Central memory CD8-positive, alpha-beta T cell (primary cell): ENCODE data around the gene CTNNA3.

ENCODE experiments used
- ATAC-seq: fragments of 150-1000 bp; cut with Tn5 transposase; replicated peaks from 2 replicates; pipeline ENCODE4 v1.10.0; 2022; ENCODE audit warnings: mild to moderate bottlenecking, moderate FRiP score, moderate number of reproducible peaks; ENCODE audit not compliant: poor library complexity, severe bottlenecking; ENCODE audit errors: extremely low read depth
- DNase-seq, 2 donors: peaks; one replicate each; pipeline ENCODE4 v3.0.0; 2021; ENCODE audit warnings: low spot score in 2 of 2
- H3K27ac Mint-ChIP-seq: one replicate; pipeline ENCODE4 v1.8.0; 2022; ENCODE audit warnings: low read depth, mild to moderate bottlenecking, moderate library complexity, mixed read lengths
- H3K27me3 Mint-ChIP-seq: one replicate; pipeline ENCODE4 v1.8.0; 2022; ENCODE audit warnings: mixed read lengths
- H3K36me3 Mint-ChIP-seq: one replicate; pipeline ENCODE4 v1.8.0; 2022; ENCODE audit warnings: mild to moderate bottlenecking, moderate library complexity, mixed read lengths; ENCODE audit not compliant: insufficient read depth
- H3K4me1 Mint-ChIP-seq: one replicate; pipeline ENCODE4 v1.8.0; 2022; ENCODE audit warnings: mixed read lengths
- H3K4me3 Mint-ChIP-seq: one replicate; pipeline ENCODE4 v1.8.0; 2022; ENCODE audit warnings: mild to moderate bottlenecking, moderate library complexity, mixed read lengths
- H3K9me3 Mint-ChIP-seq: one replicate; pipeline ENCODE4 v1.8.0; 2022; ENCODE audit warnings: mixed read lengths

Gene CTNNA3

GRCh38 chr10:66214721-66215404 is 1481.1 kb downstream of the CTNNA3 start:
- H3K36me3 Mint-ChIP-seq, result no peaks in the 10 kb centered on the region
- ATAC-seq (no peak), DNase-seq (no peak)
- H3K27me3 Mint-ChIP-seq, result no peaks in the 10 kb centered on the region
- peaks cover 12% of the 10 kb centered on the region for H3K9me3 Mint-ChIP-seq
- no peaks in the 10 kb centered on the region for H3K4me1 Mint-ChIP-seq
- H3K27ac Mint-ChIP-seq, result no peak overlapping the region
- H3K4me3 Mint-ChIP-seq, result no peak overlapping the region

GRCh38 chr10:66209025-66209424 is 1487.0 kb downstream of the CTNNA3 start:
- H3K27ac Mint-ChIP-seq, result no peak overlapping the region
- H3K27me3 Mint-ChIP-seq, result no peaks in the 10 kb centered on the region
- H3K4me3 Mint-ChIP-seq, result no peak overlapping the region

GRCh38 chr10:66204838-66205237 is 1491.2 kb downstream of the CTNNA3 start:
- no peak for ATAC-seq

More at GRCh38 chr10:66209025-66209424, 1487.0 kb downstream of the CTNNA3 start:
- no peaks in the 10 kb centered on the region for H3K36me3 Mint-ChIP-seq
- DNase-seq, result no peak
- ATAC-seq, result no peak
- peaks cover 5% of the 10 kb centered on the region for H3K9me3 Mint-ChIP-seq
- no peaks in the 10 kb centered on the region for H3K4me1 Mint-ChIP-seq

GRCh38 chr10:66202101-66202500 is 1493.9 kb downstream of the CTNNA3 start:
- ATAC-seq (no peak), DNase-seq (no peak)
- Mint-ChIP-seq H3K9me3 (peaks cover 5% of the 10 kb centered on the region), H3K27me3 (no peaks in the 10 kb centered on the region), H3K4me1 (no peaks in the 10 kb centered on the region), H3K27ac (no peak overlapping the region), H3K4me3 (no peak overlapping the region), H3K36me3 (no peaks in the 10 kb centered on the region)

More at GRCh38 chr10:66204838-66205237, 1491.2 kb downstream of the CTNNA3 start:
- no peaks in the 10 kb centered on the region for H3K4me1 Mint-ChIP-seq
- no peak for DNase-seq
- H3K36me3 Mint-ChIP-seq, result no peaks in the 10 kb centered on the region
- H3K27me3 Mint-ChIP-seq, result no peaks in the 10 kb centered on the region
- H3K4me3 Mint-ChIP-seq, result no peak overlapping the region
- peaks cover 9% of the 10 kb centered on the region for H3K9me3 Mint-ChIP-seq
- H3K27ac Mint-ChIP-seq, result no peak overlapping the region

GRCh38 chr10:66192162-66192831 is 1503.7 kb downstream of the CTNNA3 start:
- Mint-ChIP-seq H3K27ac (no peak overlapping the region), H3K27me3 (no peaks in the 10 kb centered on the region), H3K4me1 (no peaks in the 10 kb centered on the region), H3K36me3 (no peaks in the 10 kb centered on the region), H3K4me3 (no peak overlapping the region), H3K9me3 (no peaks in the 10 kb centered on the region)
- DNase-seq, result no peak
- ATAC-seq, result no peak

- no peak for DNase-seq
- ATAC-seq, result no peak
- Mint-ChIP-seq H3K36me3 (no peaks in the 10 kb centered on the region), H3K4me1 (no peaks in the 10 kb centered on the region), H3K4me3 (no peak overlapping the region), H3K27ac (no peak overlapping the region), H3K9me3 (no peaks in the 10 kb centered on the region), H3K27me3 (no peaks in the 10 kb centered on the region)
These were observed 1505.6 kb downstream of the CTNNA3 start for GRCh38 chr10:66190413-66190812.

- H3K27me3 Mint-ChIP-seq, result no peaks in the 10 kb centered on the region
- no peak for ATAC-seq
These were observed 1506.7 kb downstream of the CTNNA3 start for GRCh38 chr10:66189271-66189670.

GRCh38 chr10:66187053-66187733 is 1508.8 kb downstream of the CTNNA3 start:
- Mint-ChIP-seq H3K4me3 (no peak overlapping the region), H3K4me1 (no peaks in the 10 kb centered on the region), H3K27me3 (no peaks in the 10 kb centered on the region), H3K9me3 (no peaks in the 10 kb centered on the region), H3K27ac (no peak overlapping the region), H3K36me3 (no peaks in the 10 kb centered on the region)
- ATAC-seq, result no peak
- DNase-seq, result no peak

More at GRCh38 chr10:66189271-66189670, 1506.7 kb downstream of the CTNNA3 start:
- Mint-ChIP-seq H3K4me3 (no peak overlapping the region), H3K36me3 (no peaks in the 10 kb centered on the region), H3K4me1 (no peaks in the 10 kb centered on the region), H3K27ac (no peak overlapping the region), H3K9me3 (no peaks in the 10 kb centered on the region)
- DNase-seq, result no peak

GRCh38 chr10:66183028-66183427 is 1513.0 kb downstream of the CTNNA3 start:
- Mint-ChIP-seq H3K27me3 (no peaks in the 10 kb centered on the region), H3K36me3 (no peaks in the 10 kb centered on the region), H3K4me3 (no peak overlapping the region), H3K27ac (no peak overlapping the region), H3K9me3 (no peaks in the 10 kb centered on the region), H3K4me1 (no peaks in the 10 kb centered on the region)
- DNase-seq, result no peak
- no peak for ATAC-seq

GRCh38 chr10:66180581-66181318 is 1515.2 kb downstream of the CTNNA3 start:
- DNase-seq (no peak), ATAC-seq (no peak)
- Mint-ChIP-seq H3K4me3 (no peak overlapping the region), H3K27me3 (no peaks in the 10 kb centered on the region), H3K4me1 (no peaks in the 10 kb centered on the region), H3K9me3 (no peaks in the 10 kb centered on the region), H3K27ac (no peak overlapping the region), H3K36me3 (no peaks in the 10 kb centered on the region)

GRCh38 chr10:66180021-66180420 is 1516.0 kb downstream of the CTNNA3 start:
- no peak overlapping the region for H3K27ac Mint-ChIP-seq
- no peaks in the 10 kb centered on the region for H3K27me3 Mint-ChIP-seq
- H3K4me1 Mint-ChIP-seq, result no peaks in the 10 kb centered on the region
- no peak for ATAC-seq
- H3K9me3 Mint-ChIP-seq, result no peaks in the 10 kb centered on the region
- no peaks in the 10 kb centered on the region for H3K36me3 Mint-ChIP-seq
- no peak overlapping the region for H3K4me3 Mint-ChIP-seq
- no peak for DNase-seq

- Mint-ChIP-seq H3K27me3 (no peaks in the 10 kb centered on the region), H3K27ac (no peak overlapping the region), H3K36me3 (no peaks in the 10 kb centered on the region), H3K9me3 (no peaks in the 10 kb centered on the region), H3K4me3 (no peak overlapping the region), H3K4me1 (no peaks in the 10 kb centered on the region)
- ATAC-seq (no peak), DNase-seq (no peak)
These were observed 1519.2 kb downstream of the CTNNA3 start for GRCh38 chr10:66176772-66177171.
